HEK293T (cell line): ENCODE results near the gene CFAP299.

Experiments used
- FOXM1 ChIP-seq: fragments of 450-650 bp; IDR thresholded peaks from 2 replicates; pipeline ENCODE4 v1.6.1; 2017; ENCODE audit warnings: mild to moderate bottlenecking, borderline replicate concordance
- LEF1 ChIP-seq: fragments of 450-650 bp; IDR thresholded peaks from 2 replicates; pipeline ENCODE4 v1.6.1; 2017; ENCODE audit warnings: mild to moderate bottlenecking, borderline replicate concordance

GRCh38 chr4:80360900-80361299, 25.4 kb downstream of the CFAP299 start:
- TF ChIP-seq FOXM1 (no peak), LEF1 (no peak)
